Duodenal mucosa (tissue), 2 donors: Measurements from ENCODE around the gene NUDC.

Experiments
- H3K27ac ChIP-seq: one replicate; pipeline ENCODE4 v1.7.0; 2013; ENCODE audit warnings: low read depth, low read length
- H3K27me3 ChIP-seq, 2 donors: one replicate each; pipeline ENCODE4 v1.7.0; 2013; ENCODE audit warnings: low read length in 2 of 2, control low read depth in 1 of 2; ENCODE audit not compliant: insufficient read depth in 2 of 2, control insufficient read depth in 1 of 2
- H3K36me3 ChIP-seq, 2 donors: one replicate each; pipeline ENCODE4 v1.7.0; 2013; ENCODE audit warnings: low read length in 2 of 2, control low read depth in 1 of 2; ENCODE audit not compliant: insufficient read depth in 2 of 2, control insufficient read depth in 1 of 2
- H3K4me1 ChIP-seq, 2 donors: one replicate each; pipeline ENCODE4 v1.7.0; 2013; ENCODE audit warnings: low read length in 2 of 2, control low read depth in 1 of 2; ENCODE audit not compliant: insufficient read depth in 2 of 2, control insufficient read depth in 1 of 2
- H3K4me3 ChIP-seq, 2 donors: one replicate each; pipeline ENCODE4 v1.7.0; 2013; ENCODE audit warnings: low read length in 2 of 2, low read depth in 1 of 2
- H3K9ac ChIP-seq, 2 donors: one replicate each; pipeline ENCODE4 v1.7.0; 2013; ENCODE audit warnings: low read length in 2 of 2, low read depth in 1 of 2
- H3K9me3 ChIP-seq, 2 donors: one replicate each; pipeline ENCODE4 v1.7.0; 2013; ENCODE audit warnings: low read length in 2 of 2, control low read depth in 1 of 2; ENCODE audit not compliant: control insufficient read depth in 1 of 2

NUDC gene

GRCh38 chr1:26923711-26924110, 2.2 kb downstream of the NUDC start:
- Histone ChIP-seq H3K27ac (no peak overlapping the region), H3K27me3 (no peaks in the 10 kb centered on the region), H3K4me1 (peaks cover 13 to 19% of the 10 kb centered on the region in 2 donors), H3K9ac (no peak overlapping the region), H3K9me3 (no peaks in the 10 kb centered on the region), H3K4me3 (no peak overlapping the region), H3K36me3 (peaks cover 0 to 22% of the 10 kb centered on the region in 2 donors)

- no peak overlapping the region for H3K9ac ChIP-seq
- no peaks in the 10 kb centered on the region for H3K4me1 ChIP-seq
- no peaks in the 10 kb centered on the region for H3K9me3 ChIP-seq
- H3K27me3 ChIP-seq: no peaks in the 10 kb centered on the region
- no peak overlapping the region for H3K4me3 ChIP-seq
- H3K36me3 ChIP-seq: peaks cover 0 to 38% of the 10 kb centered on the region in 2 donors
- no peak overlapping the region for H3K27ac ChIP-seq
These were observed 11.0 kb downstream of the NUDC start for GRCh38 chr1:26932531-26932930.

GRCh38 chr1:26936823-26937222, 15.3 kb downstream of the NUDC start:
- H3K36me3 ChIP-seq: peaks cover 4 to 45% of the 10 kb centered on the region in 2 donors
- H3K27me3 ChIP-seq: no peaks in the 10 kb centered on the region
- peaks cover 0 to 3% of the 10 kb centered on the region in 2 donors for H3K4me1 ChIP-seq
- no peaks in the 10 kb centered on the region for H3K9me3 ChIP-seq
- no peak overlapping the region for H3K9ac ChIP-seq
- no peak overlapping the region for H3K27ac ChIP-seq
- H3K4me3 ChIP-seq: no peak overlapping the region

- Histone ChIP-seq H3K27ac (no peak overlapping the region), H3K9ac (no peak overlapping the region), H3K9me3 (no peaks in the 10 kb centered on the region), H3K36me3 (peaks cover 12 to 50% of the 10 kb centered on the region in 2 donors), H3K4me3 (no peak overlapping the region), H3K4me1 (peaks cover 0 to 3% of the 10 kb centered on the region in 2 donors), H3K27me3 (no peaks in the 10 kb centered on the region)
These were observed 16.6 kb downstream of the NUDC start for GRCh38 chr1:26938004-26938658.

- Histone ChIP-seq H3K36me3 (peaks cover 17 to 53% of the 10 kb centered on the region in 2 donors), H3K9me3 (no peaks in the 10 kb centered on the region), H3K27ac (no peak overlapping the region)
These were observed 17.1 kb downstream of the NUDC start for GRCh38 chr1:26938659-26939025.

GRCh38 chr1:26941311-26941710, 19.8 kb downstream of the NUDC start:
- Histone ChIP-seq H3K4me3 (no peak overlapping the region), H3K27me3 (no peaks in the 10 kb centered on the region), H3K36me3 (peaks cover 21 to 62% of the 10 kb centered on the region in 2 donors), H3K9me3 (no peaks in the 10 kb centered on the region), H3K9ac (no peak overlapping the region), H3K4me1 (peaks cover 13 to 18% of the 10 kb centered on the region in 2 donors), H3K27ac (no peak overlapping the region)

More at GRCh38 chr1:26938659-26939025, 17.1 kb downstream of the NUDC start:
- Histone ChIP-seq H3K27me3 (no peaks in the 10 kb centered on the region), H3K9ac (no peak overlapping the region), H3K4me3 (no peak overlapping the region), H3K4me1 (peaks cover 0 to 3% of the 10 kb centered on the region in 2 donors)

GRCh38 chr1:26942656-26943055, 21.1 kb downstream of the NUDC start:
- H3K9me3 ChIP-seq: no peaks in the 10 kb centered on the region
- H3K27me3 ChIP-seq: no peaks in the 10 kb centered on the region
- H3K27ac ChIP-seq: no peak overlapping the region
- H3K4me3 ChIP-seq: no peak overlapping the region
- no peak overlapping the region for H3K9ac ChIP-seq
- H3K36me3 ChIP-seq: peaks cover 21 to 60% of the 10 kb centered on the region in 2 donors
- H3K4me1 ChIP-seq: peaks cover 14 to 18% of the 10 kb centered on the region in 2 donors

GRCh38 chr1:26945138-26945537, 23.6 kb downstream of the NUDC start:
- no peak overlapping the region for H3K27ac ChIP-seq
- H3K36me3 ChIP-seq: peaks cover 21 to 59% of the 10 kb centered on the region in 2 donors
- H3K9me3 ChIP-seq: no peaks in the 10 kb centered on the region
- H3K27me3 ChIP-seq: no peaks in the 10 kb centered on the region
- H3K9ac ChIP-seq: no peak overlapping the region
- H3K4me1 ChIP-seq: peaks cover 22 to 23% of the 10 kb centered on the region in 2 donors
- peak overlapping the region in 1 of 2 donors; percentile 3 for H3K4me3 ChIP-seq

GRCh38 chr1:26945728-26946127, 24.2 kb downstream of the NUDC start:
- Histone ChIP-seq H3K4me1 (peaks cover 28 to 29% of the 10 kb centered on the region in 2 donors), H3K9ac (peak overlapping the region in 1 of 2 donors; percentile 43), H3K36me3 (peaks cover 21 to 65% of the 10 kb centered on the region in 2 donors), H3K27ac (peak overlapping the region; percentile 59), H3K9me3 (no peaks in the 10 kb centered on the region), H3K27me3 (no peaks in the 10 kb centered on the region), H3K4me3 (peak overlapping the region in 1 of 2 donors; percentile 3)

- peak overlapping the region; percentile 59 for H3K27ac ChIP-seq
- no peak overlapping the region for H3K9ac ChIP-seq
These were observed 24.7 kb downstream of the NUDC start for GRCh38 chr1:26946270-26946669.

More at GRCh38 chr1:26946270-26946669, 24.7 kb downstream of the NUDC start:
- Histone ChIP-seq H3K4me3 (no peak overlapping the region), H3K4me1 (peaks cover 30 to 31% of the 10 kb centered on the region in 2 donors), H3K27me3 (no peaks in the 10 kb centered on the region), H3K9me3 (no peaks in the 10 kb centered on the region), H3K36me3 (peaks cover 21 to 64% of the 10 kb centered on the region in 2 donors)
